D721Med (cell line): ENCODE data around the gene MEAK7.

Experiments used
- DNase-seq: peaks from one replicate; pipeline ENCODE4 v3.0.0; 2011; ENCODE audit warnings: low spot score; ENCODE audit not compliant: insufficient read length
- FAIRE-seq: peaks from 2 replicates; lab custom pipeline; 2011; peaks lifted over from hg19 to GRCh38; lab: Jason Lieb, UNC
- TF ChIP-seq, protein P1 (sequence below): IDR thresholded peaks from 2 replicates; pipeline ENCODE4 v1.5.1; 2012; ENCODE audit warnings: mild to moderate bottlenecking, control low read depth; ENCODE audit not compliant: insufficient read depth; ENCODE audit errors: missing control alignments

MEAK7 gene, protein sequence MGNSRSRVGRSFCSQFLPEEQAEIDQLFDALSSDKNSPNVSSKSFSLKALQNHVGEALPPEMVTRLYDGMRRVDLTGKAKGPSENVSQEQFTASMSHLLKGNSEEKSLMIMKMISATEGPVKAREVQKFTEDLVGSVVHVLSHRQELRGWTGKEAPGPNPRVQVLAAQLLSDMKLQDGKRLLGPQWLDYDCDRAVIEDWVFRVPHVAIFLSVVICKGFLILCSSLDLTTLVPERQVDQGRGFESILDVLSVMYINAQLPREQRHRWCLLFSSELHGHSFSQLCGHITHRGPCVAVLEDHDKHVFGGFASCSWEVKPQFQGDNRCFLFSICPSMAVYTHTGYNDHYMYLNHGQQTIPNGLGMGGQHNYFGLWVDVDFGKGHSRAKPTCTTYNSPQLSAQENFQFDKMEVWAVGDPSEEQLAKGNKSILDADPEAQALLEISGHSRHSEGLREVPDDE

DNA sequence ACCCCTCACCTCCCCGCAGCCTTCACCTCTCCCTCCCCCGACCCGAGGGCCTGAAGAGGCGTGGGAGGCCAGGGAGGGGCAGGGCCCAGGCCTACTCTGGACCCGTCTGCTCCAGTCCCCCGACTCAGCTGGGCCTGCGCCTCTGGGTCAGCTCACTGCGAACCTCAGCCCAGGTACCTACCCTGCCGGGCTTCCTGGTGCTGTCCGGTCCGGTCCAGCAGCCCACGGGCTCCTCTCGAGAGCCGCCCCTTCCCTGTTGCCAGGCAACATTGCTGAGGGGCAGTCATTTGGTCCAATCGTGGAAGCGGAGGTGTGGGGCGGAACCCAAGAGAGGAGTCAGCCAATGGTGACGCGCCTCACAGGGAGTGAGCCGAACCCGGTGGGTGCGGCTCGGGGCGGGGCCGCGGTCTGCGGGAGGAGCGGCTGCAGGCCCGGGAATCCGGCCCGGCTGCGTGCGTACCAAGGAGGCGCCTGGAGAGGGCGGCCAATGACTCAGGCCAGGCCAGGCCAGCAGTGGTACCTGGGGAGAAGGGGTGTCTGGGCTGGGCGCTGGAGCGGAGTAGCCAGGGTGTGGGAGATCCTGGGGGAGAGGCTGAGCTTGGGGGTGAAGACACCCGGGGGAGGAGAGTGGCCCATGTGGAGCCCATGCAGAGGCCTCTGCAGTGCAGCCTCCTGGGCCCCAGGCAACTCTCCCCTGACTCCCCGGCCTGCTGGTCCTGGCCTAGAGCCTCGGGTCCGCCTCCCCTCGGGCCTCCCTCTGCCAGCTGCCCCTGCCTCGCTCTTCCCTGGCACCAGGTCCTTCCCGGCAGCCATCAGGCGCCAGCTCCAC is at the start of gene MEAK7:
MEAK7 (minus strand) TSS at position 240 of the 829 bp plus-strand sequence. CDS start 6,573 bp downstream, outside the sequence.
- TF ChIP-seq, protein P1, sequence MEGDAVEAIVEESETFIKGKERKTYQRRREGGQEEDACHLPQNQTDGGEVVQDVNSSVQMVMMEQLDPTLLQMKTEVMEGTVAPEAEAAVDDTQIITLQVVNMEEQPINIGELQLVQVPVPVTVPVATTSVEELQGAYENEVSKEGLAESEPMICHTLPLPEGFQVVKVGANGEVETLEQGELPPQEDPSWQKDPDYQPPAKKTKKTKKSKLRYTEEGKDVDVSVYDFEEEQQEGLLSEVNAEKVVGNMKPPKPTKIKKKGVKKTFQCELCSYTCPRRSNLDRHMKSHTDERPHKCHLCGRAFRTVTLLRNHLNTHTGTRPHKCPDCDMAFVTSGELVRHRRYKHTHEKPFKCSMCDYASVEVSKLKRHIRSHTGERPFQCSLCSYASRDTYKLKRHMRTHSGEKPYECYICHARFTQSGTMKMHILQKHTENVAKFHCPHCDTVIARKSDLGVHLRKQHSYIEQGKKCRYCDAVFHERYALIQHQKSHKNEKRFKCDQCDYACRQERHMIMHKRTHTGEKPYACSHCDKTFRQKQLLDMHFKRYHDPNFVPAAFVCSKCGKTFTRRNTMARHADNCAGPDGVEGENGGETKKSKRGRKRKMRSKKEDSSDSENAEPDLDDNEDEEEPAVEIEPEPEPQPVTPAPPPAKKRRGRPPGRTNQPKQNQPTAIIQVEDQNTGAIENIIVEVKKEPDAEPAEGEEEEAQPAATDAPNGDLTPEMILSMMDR: no peak
- DNase-seq (peak; percentile 80), FAIRE-seq (no peak)

DNA sequence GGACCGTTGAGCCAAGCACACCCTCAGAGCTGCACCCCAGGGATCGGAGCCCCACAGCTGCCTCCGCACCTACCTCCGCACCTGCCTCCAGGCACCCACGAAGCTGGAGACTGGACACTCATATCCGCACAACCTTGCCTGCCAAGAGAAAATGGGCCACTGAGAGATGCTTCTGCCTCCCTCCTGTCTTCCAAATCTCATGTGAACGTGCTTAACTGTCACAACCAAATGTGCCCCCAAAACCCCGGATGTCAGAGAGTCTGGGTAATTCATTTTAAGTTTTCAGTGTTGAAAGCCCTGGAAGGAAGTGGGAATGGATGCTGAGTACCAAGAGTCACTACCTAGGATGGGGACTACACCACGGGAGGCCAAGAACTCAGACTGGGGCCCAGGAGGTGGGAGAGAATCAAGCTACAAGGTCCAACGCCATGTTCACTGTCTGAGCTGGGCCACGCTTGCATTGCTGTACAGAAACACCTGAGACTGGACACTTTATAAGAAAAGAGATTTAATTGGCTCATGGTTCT is 49.5 kb upstream of the MEAK7 start:
- no peak for FAIRE-seq
- TF ChIP-seq, protein P1: no peak
- DNase-seq: no peak

DNA sequence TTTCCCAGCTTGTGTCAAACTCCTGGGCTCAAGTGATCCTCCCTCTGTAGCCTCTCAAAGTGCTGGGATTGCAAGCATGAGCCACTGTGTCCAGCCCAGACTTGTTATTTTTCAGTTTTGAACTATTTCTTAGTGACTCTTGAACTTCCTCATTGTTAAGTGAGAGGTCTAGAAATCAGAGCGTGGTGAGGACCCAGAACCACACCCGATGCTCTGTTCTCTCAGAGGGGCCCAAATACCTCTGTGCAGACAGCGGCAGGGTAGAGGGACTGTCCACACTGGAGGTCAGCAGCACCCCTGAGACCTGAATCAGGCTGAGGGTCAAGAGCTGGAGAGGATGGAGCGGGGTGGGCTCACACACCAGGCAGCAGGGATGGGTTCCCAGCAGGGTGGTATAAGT is 47.7 kb upstream of the MEAK7 start:
- DNase-seq: no peak

DNA sequence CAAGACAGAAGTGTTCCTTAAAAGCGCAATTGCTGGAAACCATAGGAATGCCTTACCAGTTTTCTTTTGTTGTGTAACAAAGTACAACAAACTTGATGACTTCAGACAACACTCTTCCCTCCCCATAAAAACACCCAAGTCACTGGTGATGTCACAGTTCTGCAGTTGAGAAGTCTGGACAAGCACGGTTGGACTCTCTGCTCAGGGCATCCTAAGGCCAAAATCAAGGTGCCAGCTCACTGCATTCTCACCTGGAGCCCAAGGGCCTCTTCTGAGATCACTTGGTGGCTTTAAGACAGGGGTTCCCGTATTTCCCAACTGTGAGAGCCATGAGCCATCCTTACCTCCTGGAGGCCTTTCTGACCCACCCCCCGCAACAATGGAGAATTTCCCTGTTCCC is 45.6 kb upstream of the MEAK7 start:
- FAIRE-seq (no peak), DNase-seq (no peak)
- TF ChIP-seq, protein P1: no peak

More for the DNA sequence above, 47.7 kb upstream of the MEAK7 start:
- TF ChIP-seq, protein P1: no peak
- no peak for FAIRE-seq

DNA sequence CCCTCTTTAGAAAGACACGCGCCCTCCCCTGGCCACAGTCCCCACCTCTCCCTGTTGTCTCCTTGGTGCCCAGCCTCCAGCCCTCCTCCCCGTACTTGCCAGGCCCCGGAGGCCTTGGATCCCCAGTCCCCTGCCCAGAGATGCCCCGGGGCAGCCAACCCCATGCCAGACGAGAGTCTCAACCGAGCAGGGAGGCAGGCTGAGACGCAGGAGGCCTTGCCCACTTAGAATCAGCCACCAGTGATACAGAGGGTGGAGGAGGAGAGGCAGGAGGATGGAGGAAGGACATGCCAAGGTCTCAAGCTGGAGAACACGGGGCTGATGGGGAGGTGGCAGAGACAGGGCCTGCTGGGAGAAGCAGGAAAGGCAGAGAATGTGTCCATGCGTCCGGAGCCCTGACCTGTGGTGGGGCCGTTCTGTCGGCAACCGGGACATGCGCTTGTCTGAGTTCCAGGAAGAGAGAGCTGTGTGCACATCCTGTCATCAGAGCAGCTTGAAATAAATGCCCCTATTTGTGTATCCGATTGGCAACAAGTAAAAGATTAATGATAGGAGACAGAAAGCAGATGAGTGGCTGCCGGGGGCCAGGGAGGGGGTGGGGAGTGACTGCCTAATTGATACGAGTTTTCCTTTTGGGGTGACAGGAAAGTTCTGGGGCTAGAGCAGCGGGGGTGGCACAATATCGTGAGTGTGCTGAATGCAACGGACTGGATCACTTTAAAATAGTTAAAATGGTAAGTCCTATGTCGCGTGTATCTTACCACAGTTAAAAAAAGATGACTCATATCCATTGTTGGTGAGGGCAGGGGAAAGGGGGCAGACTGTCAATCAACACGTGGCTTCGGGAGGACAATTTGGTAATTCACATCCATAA is 44.7 kb upstream of the MEAK7 start:
- FAIRE-seq: no peak

DNA sequence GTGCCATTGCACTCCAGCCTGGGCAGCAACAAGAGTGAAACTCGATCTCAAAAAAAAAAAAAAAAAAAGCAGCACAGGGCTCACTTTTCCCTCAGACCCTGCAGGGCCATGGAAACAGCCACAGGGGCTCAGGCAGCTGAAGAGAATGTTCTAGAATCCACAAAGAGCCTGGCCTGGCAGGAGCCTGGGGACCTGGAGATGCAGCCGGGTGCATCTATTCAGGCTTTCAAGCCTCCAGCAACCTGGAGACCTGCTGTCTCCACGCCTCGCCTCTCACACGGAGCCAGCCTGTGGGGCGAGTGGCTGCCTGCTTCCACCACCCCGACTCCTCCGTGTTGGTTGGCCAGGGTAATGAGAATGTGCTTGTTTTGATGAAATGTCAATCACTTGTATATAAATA is 44.0 kb upstream of the MEAK7 start:
- TF ChIP-seq, protein P1: no peak
- no peak for FAIRE-seq
- DNase-seq: no peak

More for the DNA sequence above, 44.7 kb upstream of the MEAK7 start:
- DNase-seq: no peak
- TF ChIP-seq, protein P1: no peak
